Astrocyte (in vitro differentiated cells and primary cell): ENCODE measurements around the gene SNX13. TPM values are rescaled to one million over a fixed set of nuclear protein-coding genes. Genes with fewer than 3 reads are reported as not detected.

Experiments
- DNase-seq: peaks from one replicate; pipeline ENCODE4 v3.0.0-alpha.2; 2010; ENCODE audit warnings: low read depth
- FAIRE-seq: peaks from 2 replicates; lab custom pipeline; 2011; peaks lifted over from hg19 to GRCh38; lab: Jason Lieb, UNC
- H2AFZ ChIP-seq: 2 replicates; pipeline ENCODE4 v1.6.0; 2012; ENCODE audit warnings: low read depth, low read length, inconsistent platforms
- H3K27ac ChIP-seq: 2 replicates; pipeline ENCODE4 v1.5.1; 2011; ENCODE audit warnings: low read depth, low read length, inconsistent platforms
- H3K27me3 ChIP-seq: 2 replicates; pipeline ENCODE4 v1.6.0; 2011; ENCODE audit warnings: low read length, inconsistent platforms; ENCODE audit not compliant: insufficient read depth
- H3K36me3 ChIP-seq: 2 replicates; pipeline ENCODE4 v1.5.1; 2011; ENCODE audit warnings: low read length, inconsistent platforms; ENCODE audit not compliant: insufficient read depth
- H3K4me1 ChIP-seq: 2 replicates; pipeline ENCODE4 v1.5.1; 2011; ENCODE audit warnings: low read length, inconsistent platforms; ENCODE audit not compliant: insufficient read depth
- H3K4me2 ChIP-seq: 2 replicates; pipeline ENCODE4 v1.6.0; 2012; ENCODE audit warnings: low read length, inconsistent platforms
- H3K4me3 ChIP-seq: 2 replicates; pipeline ENCODE4 v1.5.1; 2011; ENCODE audit warnings: low read depth, mild to moderate bottlenecking, low read length, inconsistent platforms; ENCODE audit not compliant: insufficient read depth
- H3K79me2 ChIP-seq: 2 replicates; pipeline ENCODE4 v1.6.0; 2012; ENCODE audit warnings: mild to moderate bottlenecking, low read length, inconsistent platforms; ENCODE audit not compliant: insufficient read depth
- H3K9ac ChIP-seq: 2 replicates; pipeline ENCODE4 v1.6.0; 2012; ENCODE audit warnings: mild to moderate bottlenecking, low read length, inconsistent platforms
- H3K9me3 ChIP-seq: 2 replicates; pipeline ENCODE4 v1.5.1; 2012; ENCODE audit warnings: low read depth, mild to moderate bottlenecking, low read length, inconsistent platforms; ENCODE audit not compliant: insufficient read depth
- H4K20me1 ChIP-seq: 2 replicates; pipeline ENCODE4 v1.6.0; 2012; ENCODE audit warnings: low read length, inconsistent platforms; ENCODE audit not compliant: insufficient read depth
- H3K27ac Mint-ChIP-seq: one replicate; pipeline ENCODE4 v1.8.0; 2021; ENCODE audit warnings: mild to moderate bottlenecking, mixed read lengths; ENCODE audit not compliant: unreplicated experiment
- H3K27me3 Mint-ChIP-seq: one replicate; pipeline ENCODE4 v1.8.0; 2021; ENCODE audit warnings: low read depth, mixed read lengths; ENCODE audit not compliant: unreplicated experiment
- H3K36me3 Mint-ChIP-seq: one replicate; pipeline ENCODE4 v1.8.0; 2021; ENCODE audit warnings: low read depth, mixed read lengths; ENCODE audit not compliant: unreplicated experiment
- H3K4me1 Mint-ChIP-seq: one replicate; pipeline ENCODE4 v1.8.0; 2021; ENCODE audit warnings: low read depth, mixed read lengths; ENCODE audit not compliant: unreplicated experiment
- H3K4me3 Mint-ChIP-seq: one replicate; pipeline ENCODE4 v1.8.0; 2021; ENCODE audit warnings: mild to moderate bottlenecking, moderate library complexity, mixed read lengths; ENCODE audit not compliant: unreplicated experiment
- H3K9me3 Mint-ChIP-seq: one replicate; pipeline ENCODE4 v1.8.0; 2021; ENCODE audit warnings: mild to moderate bottlenecking, mixed read lengths; ENCODE audit not compliant: unreplicated experiment
- CTCF ChIP-seq: IDR thresholded peaks from 2 replicates; pipeline ENCODE4 v1.5.1; 2011; ENCODE audit warnings: low read depth, mild to moderate bottlenecking, inconsistent platforms, low read length, moderate library complexity; ENCODE audit not compliant: insufficient read depth
- EZH2 ChIP-seq: IDR thresholded peaks from 2 replicates; pipeline ENCODE4 v1.6.1; 2012; ENCODE audit warnings: mild to moderate bottlenecking, low read length, inconsistent platforms; ENCODE audit not compliant: insufficient read depth
- total RNA-seq: library from RNA; stranded (reverse); gene quantifications from 2 replicates; pipeline ENCODE4 v1.2.1, GENCODE V29; 2021

Gene SNX13
- total RNA-seq, 1 donor from 2014 or later, result 32.9 TPM

- Histone ChIP-seq H4K20me1 (no peaks in the 10 kb centered on the region), H3K4me2 (no peak overlapping the region), H3K9me3 (no peaks in the 10 kb centered on the region), H3K36me3 (no peaks in the 10 kb centered on the region), H2AFZ (no peak overlapping the region), H3K9ac (no peak overlapping the region), H3K27ac (peak overlapping the region; percentile 64), H3K4me1 (peaks cover 14% of the 10 kb centered on the region), H3K79me2 (no peaks in the 10 kb centered on the region), H3K4me3 (no peak overlapping the region), H3K27me3 (no peaks in the 10 kb centered on the region)
- Mint-ChIP-seq H3K27ac (no peak overlapping the region), H3K4me3 (no peak overlapping the region), H3K27me3 (no peaks in the 10 kb centered on the region), H3K4me1 (peaks cover 2% of the 10 kb centered on the region), H3K36me3 (no peaks in the 10 kb centered on the region), H3K9me3 (no peaks in the 10 kb centered on the region)
- DNase-seq (peak; percentile 98), FAIRE-seq (no peak)
- TF ChIP-seq CTCF (no peak), EZH2 (no peak)
These were observed 158.6 kb downstream of the SNX13 start for GRCh38 chr7:17781491-17782215.

- Histone ChIP-seq H4K20me1 (no peaks in the 10 kb centered on the region), H3K27me3 (no peaks in the 10 kb centered on the region), H3K4me1 (peaks cover 19% of the 10 kb centered on the region), H2AFZ (no peak overlapping the region), H3K4me2 (no peak overlapping the region), H3K27ac (no peak overlapping the region), H3K9ac (no peak overlapping the region), H3K9me3 (no peaks in the 10 kb centered on the region), H3K79me2 (no peaks in the 10 kb centered on the region), H3K36me3 (no peaks in the 10 kb centered on the region), H3K4me3 (no peak overlapping the region)
- H3K9me3 Mint-ChIP-seq, result no peaks in the 10 kb centered on the region
- peaks cover 17% of the 10 kb centered on the region for H3K4me1 Mint-ChIP-seq
- H3K36me3 Mint-ChIP-seq, result no peaks in the 10 kb centered on the region
- no peak for TF ChIP-seq CTCF
- no peak for TF ChIP-seq EZH2
- no peak overlapping the region for H3K27ac Mint-ChIP-seq
- H3K27me3 Mint-ChIP-seq, result no peaks in the 10 kb centered on the region
- DNase-seq, result no peak
- H3K4me3 Mint-ChIP-seq, result no peak overlapping the region
- FAIRE-seq, result no peak
These were observed 160.9 kb downstream of the SNX13 start for GRCh38 chr7:17779381-17779780.

GRCh38 chr7:17774716-17775288, 165.5 kb downstream of the SNX13 start:
- no peaks in the 10 kb centered on the region for H3K36me3 Mint-ChIP-seq
- Histone ChIP-seq H4K20me1 (no peaks in the 10 kb centered on the region), H3K4me1 (peaks cover 21% of the 10 kb centered on the region), H3K9ac (no peak overlapping the region), H3K79me2 (no peaks in the 10 kb centered on the region), H3K9me3 (no peaks in the 10 kb centered on the region), H2AFZ (no peak overlapping the region), H3K27me3 (no peaks in the 10 kb centered on the region), H3K4me2 (peak overlapping the region; percentile 55), H3K4me3 (no peak overlapping the region), H3K36me3 (no peaks in the 10 kb centered on the region), H3K27ac (peak overlapping the region; percentile 12)
- no peak overlapping the region for H3K4me3 Mint-ChIP-seq
- peak; percentile 35 for DNase-seq
- H3K9me3 Mint-ChIP-seq, result no peaks in the 10 kb centered on the region
- FAIRE-seq, result no peak
- no peak overlapping the region for H3K27ac Mint-ChIP-seq
- no peak for TF ChIP-seq EZH2
- TF ChIP-seq CTCF, result no peak
- H3K4me1 Mint-ChIP-seq, result peaks cover 31% of the 10 kb centered on the region
- H3K27me3 Mint-ChIP-seq, result no peaks in the 10 kb centered on the region
